MCF 10A (cell line): ENCODE measurements around the gene SDK1. TPM values are rescaled to one million over a fixed set of nuclear protein-coding genes. Genes with fewer than 3 reads are reported as not detected.
A peak's percentile ranks its signal among the peaks of the same experiment; 100 is the strongest.

Experiments
- BruUV-seq: library from RNA; stranded (reverse); fragments of 400-500 nt; replicated peaks from 2 replicates; lab custom pipeline; 2021; lab: Mats Ljungman, UMichigan
- CTCF ChIA-PET: fragments of 300-600 bp; sonication (Branson Sonifier 250); formaldehyde crosslinking; extraction: SDS; loops from one replicate; lab custom pipeline; 2021; ENCODE audit warnings: antibody characterized with exemption, inconsistent platforms; lab: Yijun Ruan, JAX
- POLR2A ChIA-PET: fragments of 300-600, 350-650 bp; sonication (Branson Sonifier 250); formaldehyde crosslinking; extraction: SDS; loops from one replicate; lab custom pipeline; 2020; ENCODE audit warnings: antibody characterized with exemption, inconsistent platforms; lab: Yijun Ruan, JAX
- DNase-seq: peaks from one replicate; pipeline ENCODE4 v3.0.0-alpha.2; 2018; ENCODE audit not compliant: unreplicated experiment
- H3K27ac Mint-ChIP-seq: one replicate; pipeline ENCODE4 v1.8.0; 2022; ENCODE audit warnings: mild to moderate bottlenecking, low read depth, mixed read lengths; ENCODE audit not compliant: unreplicated experiment
- H3K27me3 Mint-ChIP-seq: one replicate; pipeline ENCODE4 v1.8.0; 2022; ENCODE audit warnings: mixed read lengths; ENCODE audit not compliant: insufficient read depth, unreplicated experiment
- H3K36me3 Mint-ChIP-seq: one replicate; pipeline ENCODE4 v1.8.0; 2022; ENCODE audit warnings: mild to moderate bottlenecking, moderate library complexity, mixed read lengths; ENCODE audit not compliant: insufficient read depth, unreplicated experiment
- H3K4me1 Mint-ChIP-seq: one replicate; pipeline ENCODE4 v1.8.0; 2022; ENCODE audit warnings: mixed read lengths; ENCODE audit not compliant: insufficient read depth, unreplicated experiment
- H3K4me3 Mint-ChIP-seq: one replicate; pipeline ENCODE4 v1.8.0; 2022; ENCODE audit warnings: mild to moderate bottlenecking, moderate library complexity, mixed read lengths; ENCODE audit not compliant: unreplicated experiment
- H3K9me3 Mint-ChIP-seq: one replicate; pipeline ENCODE4 v1.8.0; 2022; ENCODE audit warnings: mixed read lengths; ENCODE audit not compliant: unreplicated experiment
- CTCF ChIP-seq: fragments of 200-600 bp; IDR thresholded peaks from one replicate; pipeline ENCODE4 v1.8.0; 2022; ENCODE audit warnings: antibody characterized with exemption, mild to moderate bottlenecking; ENCODE audit not compliant: unreplicated experiment
- intact Hi-C: fragments of 100-400 bp; cut with micrococcal nuclease; formaldehyde crosslinking; loops from 2 replicates; pipeline ENCODE4 v1.14.1; 2022
- total RNA-seq: library from RNA; stranded (reverse); gene quantifications from 2 replicates; pipeline ENCODE4 v1.2.3, GENCODE V29; 2022

SDK1 gene
- total RNA-seq, 1 experiment from 2014 or later, result 3.3 TPM

- H3K4me1 Mint-ChIP-seq, result no peaks in the 10 kb centered on the region
- peaks cover 10% of the 10 kb centered on the region for H3K9me3 Mint-ChIP-seq
- H3K27ac Mint-ChIP-seq, result no peak overlapping the region
- H3K4me3 Mint-ChIP-seq, result no peak overlapping the region
- POLR2A ChIA-PET, result no interaction called here
- BruUV-seq, result no TSS peak
- no peaks in the 10 kb centered on the region for H3K36me3 Mint-ChIP-seq
- TF ChIP-seq CTCF, result no peak
- peaks cover 10% of the 10 kb centered on the region for H3K27me3 Mint-ChIP-seq
- intact Hi-C loops, result no loop called here
- CTCF ChIA-PET, result no interaction called here
- no peak for DNase-seq
Measured at GRCh38 chr7:4037308-4037707, 736.3 kb downstream of the SDK1 start.

GRCh38 chr7:4037877-4038276 is 736.8 kb downstream of the SDK1 start:
- H3K36me3 Mint-ChIP-seq, result no peaks in the 10 kb centered on the region
- H3K4me3 Mint-ChIP-seq, result no peak overlapping the region
- ChIA-PET POLR2A (interaction anchor here (0.7 kb wide), 2 partner anchors 8 to 102 kb away, joined by 3 to 4 read pairs; no protein-coding TSS in a partner anchor), CTCF (no interaction called here)
- no peak overlapping the region for H3K27ac Mint-ChIP-seq
- H3K9me3 Mint-ChIP-seq, result peaks cover 10% of the 10 kb centered on the region
- DNase-seq, result no peak
- TF ChIP-seq CTCF, result no peak
- no TSS peak for BruUV-seq
- intact Hi-C loops, result no loop called here
- no peaks in the 10 kb centered on the region for H3K4me1 Mint-ChIP-seq
- peaks cover 10% of the 10 kb centered on the region for H3K27me3 Mint-ChIP-seq

- Mint-ChIP-seq H3K27me3 (no peaks in the 10 kb centered on the region), H3K9me3 (no peaks in the 10 kb centered on the region), H3K4me3 (no peak overlapping the region), H3K36me3 (no peaks in the 10 kb centered on the region), H3K4me1 (no peaks in the 10 kb centered on the region), H3K27ac (no peak overlapping the region)
- CTCF ChIA-PET, result interaction anchor here (0.5 to 0.9 kb wide), 3 partner anchors 10 to 646 kb away, joined by 3 read pairs; no protein-coding TSS in a partner anchor
- POLR2A ChIA-PET, result no interaction called here
- BruUV-seq, result no TSS peak
- DNase-seq, result no peak
- intact Hi-C loops, result no loop called here
- TF ChIP-seq CTCF, result no peak
Measured at GRCh38 chr7:4040109-4040928, 739.3 kb downstream of the SDK1 start.

GRCh38 chr7:4042402-4043045 is 741.5 kb downstream of the SDK1 start:
- no TSS peak for BruUV-seq
- Mint-ChIP-seq H3K4me3 (no peak overlapping the region), H3K9me3 (no peaks in the 10 kb centered on the region), H3K27ac (no peak overlapping the region), H3K27me3 (no peaks in the 10 kb centered on the region), H3K36me3 (no peaks in the 10 kb centered on the region), H3K4me1 (no peaks in the 10 kb centered on the region)
- intact Hi-C loops, result no loop called here
- TF ChIP-seq CTCF, result no peak
- ChIA-PET POLR2A (no interaction called here), CTCF (no interaction called here)
- DNase-seq, result peak; percentile 39
